ENCODE data around the gene MYBBP1A.
"Not testable (repeated sequence)": the region's sequence is repeated elsewhere in the genome, so short reads cannot be mapped to it uniquely, and the experiment has no call there.

MYBBP1A gene

GRCh38 chr17:4554997-4555799 is at the start of gene MYBBP1A:
Gene MYBBP1A, minus strand, starts transcription at chr17:4555384. Its CDS starts 60 bp downstream, at chr17:4555324.
- Mint-ChIP-seq H3K36me3 (ENCODE audit: insufficient read depth) (peaks cover 24% of the 10 kb centered on the region), H3K9me3 (no peaks in the 10 kb centered on the region), H3K27ac (ENCODE audit: low read depth) (peak within 1 kb of the TSS; percentile 96), H3K4me3 (peak within 1 kb of the TSS; percentile 89), H3K27me3 (no peaks in the 10 kb centered on the region), H3K4me1 (peaks cover 27% of the 10 kb centered on the region)
- ATAC-seq (replicated peaks; ENCODE audit: extremely low read depth, poor library complexity, severe bottlenecking), result peak; percentile 95
- peak; percentile 89 to 92 for DNase-seq (ENCODE audit: low spot score in 2 of 2)

GRCh38 chr17:4604736-4605135 is 49.6 kb upstream of the MYBBP1A start:
- H3K9me3 Mint-ChIP-seq; H3K36me3 Mint-ChIP-seq (ENCODE audit: insufficient read depth); H3K27ac Mint-ChIP-seq (ENCODE audit: low read depth); ATAC-seq (replicated peaks; ENCODE audit: extremely low read depth, poor library complexity, severe bottlenecking); H3K4me1 Mint-ChIP-seq; DNase-seq (ENCODE audit: low spot score in 2 of 2); H3K4me3 Mint-ChIP-seq: not testable (repeated sequence)
- peaks cover 35% of the 10 kb centered on the region for H3K27me3 Mint-ChIP-seq

GRCh38 chr17:4604111-4604644 is 49.0 kb upstream of the MYBBP1A start:
- DNase-seq (ENCODE audit: low spot score in 2 of 2), result no peak
- Mint-ChIP-seq H3K36me3 (ENCODE audit: insufficient read depth) (no peaks in the 10 kb centered on the region), H3K27me3 (peaks cover 35% of the 10 kb centered on the region), H3K4me3 (no peak overlapping the region), H3K4me1 (no peaks in the 10 kb centered on the region), H3K9me3 (no peaks in the 10 kb centered on the region), H3K27ac (ENCODE audit: low read depth) (peak overlapping the region; percentile 29)
- no peak for ATAC-seq (replicated peaks; ENCODE audit: extremely low read depth, poor library complexity, severe bottlenecking)

GRCh38 chr17:4602041-4602440 is 46.9 kb upstream of the MYBBP1A start:
- ATAC-seq (replicated peaks; ENCODE audit: extremely low read depth, poor library complexity, severe bottlenecking) (no peak), DNase-seq (ENCODE audit: low spot score in 2 of 2) (no peak)
- peaks cover 28% of the 10 kb centered on the region for H3K27me3 Mint-ChIP-seq
- H3K27ac Mint-ChIP-seq (ENCODE audit: low read depth), result no peak overlapping the region
- H3K9me3 Mint-ChIP-seq, result no peaks in the 10 kb centered on the region
- no peak overlapping the region for H3K4me3 Mint-ChIP-seq
- H3K4me1 Mint-ChIP-seq, result no peaks in the 10 kb centered on the region
- no peaks in the 10 kb centered on the region for H3K36me3 Mint-ChIP-seq (ENCODE audit: insufficient read depth)

- H3K36me3 Mint-ChIP-seq (ENCODE audit: insufficient read depth), result no peaks in the 10 kb centered on the region
- H3K27me3 Mint-ChIP-seq, result peaks cover 30% of the 10 kb centered on the region
- H3K9me3 Mint-ChIP-seq, result no peaks in the 10 kb centered on the region
- no peak for DNase-seq (ENCODE audit: low spot score in 2 of 2)
- H3K4me1 Mint-ChIP-seq, result no peaks in the 10 kb centered on the region
- no peak for ATAC-seq (replicated peaks; ENCODE audit: extremely low read depth, poor library complexity, severe bottlenecking)
- no peak overlapping the region for H3K4me3 Mint-ChIP-seq
- no peak overlapping the region for H3K27ac Mint-ChIP-seq (ENCODE audit: low read depth)
Observed at GRCh38 chr17:4601326-4601725, 46.1 kb upstream of the MYBBP1A start.

GRCh38 chr17:4600563-4600962 is 45.4 kb upstream of the MYBBP1A start:
- no peak for DNase-seq (ENCODE audit: low spot score in 2 of 2)
- Mint-ChIP-seq H3K4me3 (no peak overlapping the region), H3K27ac (ENCODE audit: low read depth) (no peak overlapping the region), H3K36me3 (ENCODE audit: insufficient read depth) (no peaks in the 10 kb centered on the region), H3K27me3 (peaks cover 30% of the 10 kb centered on the region), H3K9me3 (no peaks in the 10 kb centered on the region), H3K4me1 (no peaks in the 10 kb centered on the region)
- no peak for ATAC-seq (replicated peaks; ENCODE audit: extremely low read depth, poor library complexity, severe bottlenecking)

GRCh38 chr17:4599505-4600281 is 44.5 kb upstream of the MYBBP1A start:
- Mint-ChIP-seq H3K27ac (ENCODE audit: low read depth) (no peak overlapping the region), H3K4me1 (no peaks in the 10 kb centered on the region), H3K27me3 (peaks cover 30% of the 10 kb centered on the region), H3K9me3 (no peaks in the 10 kb centered on the region), H3K4me3 (no peak overlapping the region), H3K36me3 (ENCODE audit: insufficient read depth) (no peaks in the 10 kb centered on the region)
- ATAC-seq (replicated peaks; ENCODE audit: extremely low read depth, poor library complexity, severe bottlenecking) (no peak), DNase-seq (ENCODE audit: low spot score in 2 of 2) (no peak)

GRCh38 chr17:4598776-4599504 is 43.8 kb upstream of the MYBBP1A start:
- Mint-ChIP-seq H3K9me3 (no peaks in the 10 kb centered on the region), H3K36me3 (ENCODE audit: insufficient read depth) (no peaks in the 10 kb centered on the region), H3K4me3 (no peak overlapping the region), H3K27me3 (peaks cover 32% of the 10 kb centered on the region), H3K4me1 (no peaks in the 10 kb centered on the region), H3K27ac (ENCODE audit: low read depth) (no peak overlapping the region)
- no peak for ATAC-seq (replicated peaks; ENCODE audit: extremely low read depth, poor library complexity, severe bottlenecking)
- no peak for DNase-seq (ENCODE audit: low spot score in 2 of 2)

- H3K36me3 Mint-ChIP-seq (ENCODE audit: insufficient read depth), result no peaks in the 10 kb centered on the region
- H3K9me3 Mint-ChIP-seq, result no peaks in the 10 kb centered on the region
- H3K4me1 Mint-ChIP-seq, result no peaks in the 10 kb centered on the region
- ATAC-seq (replicated peaks; ENCODE audit: extremely low read depth, poor library complexity, severe bottlenecking) (no peak), DNase-seq (ENCODE audit: low spot score in 2 of 2) (no peak)
- no peak overlapping the region for H3K4me3 Mint-ChIP-seq
- peaks cover 38% of the 10 kb centered on the region for H3K27me3 Mint-ChIP-seq
- no peak overlapping the region for H3K27ac Mint-ChIP-seq (ENCODE audit: low read depth)
Observed at GRCh38 chr17:4597975-4598374, 42.8 kb upstream of the MYBBP1A start.

- Mint-ChIP-seq H3K9me3 (no peaks in the 10 kb centered on the region), H3K27me3 (peaks cover 47% of the 10 kb centered on the region), H3K27ac (ENCODE audit: low read depth) (no peak overlapping the region), H3K4me3 (no peak overlapping the region), H3K36me3 (ENCODE audit: insufficient read depth) (no peaks in the 10 kb centered on the region), H3K4me1 (no peaks in the 10 kb centered on the region)
- DNase-seq (ENCODE audit: low spot score in 2 of 2), result no peak
- ATAC-seq (replicated peaks; ENCODE audit: extremely low read depth, poor library complexity, severe bottlenecking), result no peak
Observed at GRCh38 chr17:4596636-4597380, 41.6 kb upstream of the MYBBP1A start.

- H3K27me3 Mint-ChIP-seq, result peaks cover 53% of the 10 kb centered on the region
- H3K36me3 Mint-ChIP-seq (ENCODE audit: insufficient read depth); H3K9me3 Mint-ChIP-seq; ATAC-seq (replicated peaks; ENCODE audit: extremely low read depth, poor library complexity, severe bottlenecking); H3K4me3 Mint-ChIP-seq; H3K27ac Mint-ChIP-seq (ENCODE audit: low read depth); DNase-seq (ENCODE audit: low spot score in 2 of 2); H3K4me1 Mint-ChIP-seq: not testable (repeated sequence)
Observed at GRCh38 chr17:4595685-4596342, 40.6 kb upstream of the MYBBP1A start.
